ENCODE results near the gene NPPB.

The NPPB gene

GRCh38 chr1:11850156-11850555, 8.6 kb downstream of the NPPB start:
- TF ChIP-seq FOXM1 (IDR thresholded peaks at IDR 0.05; ENCODE audit: borderline replicate concordance, low read depth) (no peak), TEAD4 (IDR thresholded peaks at IDR 0.05) (no peak), NFIC (IDR thresholded peaks at IDR 0.05) (no peak), TCF12 (IDR thresholded peaks at IDR 0.05; ENCODE audit: low read depth) (no peak), TAF1 (IDR thresholded peaks at IDR 0.05; ENCODE audit: low read depth) (no peak), RAD21 (IDR thresholded peaks at IDR 0.05; ENCODE audit: low read depth) (no peak), CREB1 (IDR thresholded peaks at IDR 0.05; ENCODE audit: low read depth) (no peak), YY1 (IDR thresholded peaks at IDR 0.05; ENCODE audit: low read depth) (no peak)

GRCh38 chr1:11848373-11848700, 10.4 kb downstream of the NPPB start:
- TF ChIP-seq TEAD4 (IDR thresholded peaks at IDR 0.05) = no peak
- no peak for TF ChIP-seq FOXM1 (IDR thresholded peaks at IDR 0.05; ENCODE audit: borderline replicate concordance, low read depth)
- TF ChIP-seq YY1 (IDR thresholded peaks at IDR 0.05; ENCODE audit: low read depth) = no peak
- no peak for TF ChIP-seq ZBTB7A (IDR thresholded peaks at IDR 0.05; ENCODE audit: low read depth)
- TF ChIP-seq RAD21 (IDR thresholded peaks at IDR 0.05; ENCODE audit: low read depth) = no peak
- no peak for TF ChIP-seq REST (IDR thresholded peaks at IDR 0.05; ENCODE audit: low read depth)
- TF ChIP-seq TCF12 (IDR thresholded peaks at IDR 0.05; ENCODE audit: low read depth) = no peak
- TF ChIP-seq EP300 (IDR thresholded peaks at IDR 0.05; ENCODE audit: borderline replicate concordance) = no peak
- no peak for TF ChIP-seq TAF1 (IDR thresholded peaks at IDR 0.05; ENCODE audit: low read depth)
- no peak for TF ChIP-seq MAX (IDR thresholded peaks at IDR 0.05)
- TF ChIP-seq NFIC (IDR thresholded peaks at IDR 0.05) = no peak
- no peak for TF ChIP-seq CREB1 (IDR thresholded peaks at IDR 0.05; ENCODE audit: low read depth)
- no peak for TF ChIP-seq CEBPB (IDR thresholded peaks at IDR 0.05)
- TF ChIP-seq USF1 (IDR thresholded peaks at IDR 0.05) = no peak
- no peak for TF ChIP-seq EGR1 (IDR thresholded peaks at IDR 0.05)

GRCh38 chr1:11847667-11848372, 10.9 kb downstream of the NPPB start, which contains the start of gene NPPA:
Gene NPPA (minus strand): TSS chr1:11847783. CDS start chr1:11847684, 99 bp downstream.
- TF ChIP-seq EP300 (IDR thresholded peaks at IDR 0.05; ENCODE audit: borderline replicate concordance) = no peak

- TF ChIP-seq TAF1 (IDR thresholded peaks at IDR 0.05; ENCODE audit: low read depth) (no peak), REST (IDR thresholded peaks at IDR 0.05; ENCODE audit: low read depth) (peak; percentile 91), TEAD4 (IDR thresholded peaks at IDR 0.05) (peak; percentile 30; the same call in 1 of the 2 replicates)
These were observed 13.0 kb downstream of the NPPB start for GRCh38 chr1:11845641-11846335.

- TF ChIP-seq RAD21 (IDR thresholded peaks at IDR 0.05; ENCODE audit: low read depth) (no peak), ZBTB7A (IDR thresholded peaks at IDR 0.05; ENCODE audit: low read depth) (no peak), YY1 (IDR thresholded peaks at IDR 0.05; ENCODE audit: low read depth) (no peak), EP300 (IDR thresholded peaks at IDR 0.05; ENCODE audit: borderline replicate concordance) (no peak), REST (IDR thresholded peaks at IDR 0.05; ENCODE audit: low read depth) (no peak), TEAD4 (IDR thresholded peaks at IDR 0.05) (no peak), NFIC (IDR thresholded peaks at IDR 0.05) (no peak), CEBPB (IDR thresholded peaks at IDR 0.05) (no peak)
These were observed 16.3 kb downstream of the NPPB start for GRCh38 chr1:11842154-11843041.
